Testis (tissue), 3 donors: ENCODE data around the gene SLC24A3. TPM values are rescaled to one million over a fixed set of nuclear protein-coding genes. Genes with fewer than 3 reads are reported as not detected.

ENCODE experiments used
- DNase-seq: peaks from one replicate; pipeline ENCODE4 v3.0.0-alpha.2; 2019
- H3K27ac ChIP-seq, 2 donors: fragments of 200-600 bp; sonication (generic); one replicate each; pipeline ENCODE4 v1.5.1; 2019
- H3K27me3 ChIP-seq: fragments of 200-600 bp; sonication (generic); one replicate; pipeline ENCODE4 v1.5.1; 2019
- H3K36me3 ChIP-seq: fragments of 200-600 bp; sonication (generic); one replicate; pipeline ENCODE4 v1.5.1; 2017; ENCODE audit warnings: low read depth; ENCODE audit errors: missing control alignments
- H3K4me1 ChIP-seq: fragments of 200-600 bp; sonication (generic); one replicate; pipeline ENCODE4 v1.5.1; 2019
- H3K4me3 ChIP-seq, 2 donors: fragments of 200-600 bp; sonication (generic); one replicate each; pipeline ENCODE4 v1.5.1; 2017 to 2019
- H3K9me3 ChIP-seq: fragments of 200-600 bp; sonication (generic); one replicate; pipeline ENCODE4 v1.5.1; 2017
- POLR2A ChIP-seq: fragments of 450-650 bp; IDR thresholded peaks from one replicate; pipeline ENCODE4 v1.6.1; 2017; ENCODE audit warnings: antibody characterized with exemption, mild to moderate bottlenecking, moderate library complexity
- WGBS, 2 donors: methylation state at CpG; one replicate each; pipeline ENCODE4 v1.1.5; 2018; 5-methylcytosine and 5-hydroxymethylcytosine counted together
- intact Hi-C: fragments of 100-400 bp; cut with DNase I; formaldehyde crosslinking; loops from one replicate; pipeline ENCODE4 v1.15.1; 2023; ENCODE audit warnings: low total_unique reads
- polyA plus RNA-seq: library from polyadenylated mRNA; stranded (reverse); fragments of 350-450 nt; fragmentation: Illumina TruSeq; extraction: RNeasy Lipid Tissue Mini Kit (QIAGEN cat#74804); gene quantifications from one replicate; pipeline ENCODE4 v1.2.3, GENCODE V29; 2014; ENCODE audit warnings: low read depth, low replicate concordance; ENCODE audit not compliant: insufficient read depth
- total RNA-seq, 2 donors: library from RNA; depleted of rRNA; stranded (reverse); fragments of >200 nt; gene quantifications; one replicate each; pipeline ENCODE4 v1.2.3, GENCODE V29; 2016
- TF ChIP-seq, protein P1 (sequence below), 3 experiments: fragments of 450-650 bp in 2 of 3; fragments of 200-600 bp in 1 of 3; sonication (generic) in 1 of 3; IDR thresholded peaks; one replicate each; pipeline ENCODE4 v1.5.1; 2016 to 2019; ENCODE audit warnings: antibody characterized with exemption in 3 of 3, mild to moderate bottlenecking in 2 of 3, moderate library complexity in 1 of 3

SLC24A3 gene
- total and polyA plus RNA-seq, 3 donors from 2014 or later, result 2.4 to 4.5 (median 3.8) TPM

DNA sequence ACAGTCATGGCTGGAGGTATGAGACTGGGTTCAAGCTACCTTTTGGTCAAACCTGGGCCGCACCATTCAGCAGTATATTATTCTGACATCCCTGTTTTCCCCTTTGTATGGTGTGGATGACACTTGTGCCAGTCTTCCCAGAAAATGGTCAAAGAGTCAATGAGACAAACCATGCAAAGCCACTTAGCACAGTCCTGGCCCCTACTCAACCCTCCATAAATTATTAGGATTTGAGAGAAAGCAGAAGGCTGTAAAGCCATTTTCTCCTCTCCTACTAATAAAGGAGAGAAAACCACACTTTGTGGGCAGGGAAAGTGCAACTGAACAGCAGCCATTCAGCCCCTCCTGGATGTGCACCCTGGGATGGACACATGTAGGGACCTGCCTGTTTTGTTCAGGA is 236.2 kb downstream of the SLC24A3 start:
- Histone ChIP-seq H3K9me3 (no peaks in the 10 kb centered on the region), H3K36me3 (no peaks in the 10 kb centered on the region), H3K4me1 (peaks cover 14% of the 10 kb centered on the region), H3K27me3 (no peaks in the 10 kb centered on the region), H3K27ac (no peak overlapping the region), H3K4me3 (no peak overlapping the region)
- WGBS, 2 donors, result 90 to 100% methylated on average over 1 of the region's 1 CpG
- DNase-seq, result no peak
- intact Hi-C loops, result no loop called here
- TF ChIP-seq, protein P1, sequence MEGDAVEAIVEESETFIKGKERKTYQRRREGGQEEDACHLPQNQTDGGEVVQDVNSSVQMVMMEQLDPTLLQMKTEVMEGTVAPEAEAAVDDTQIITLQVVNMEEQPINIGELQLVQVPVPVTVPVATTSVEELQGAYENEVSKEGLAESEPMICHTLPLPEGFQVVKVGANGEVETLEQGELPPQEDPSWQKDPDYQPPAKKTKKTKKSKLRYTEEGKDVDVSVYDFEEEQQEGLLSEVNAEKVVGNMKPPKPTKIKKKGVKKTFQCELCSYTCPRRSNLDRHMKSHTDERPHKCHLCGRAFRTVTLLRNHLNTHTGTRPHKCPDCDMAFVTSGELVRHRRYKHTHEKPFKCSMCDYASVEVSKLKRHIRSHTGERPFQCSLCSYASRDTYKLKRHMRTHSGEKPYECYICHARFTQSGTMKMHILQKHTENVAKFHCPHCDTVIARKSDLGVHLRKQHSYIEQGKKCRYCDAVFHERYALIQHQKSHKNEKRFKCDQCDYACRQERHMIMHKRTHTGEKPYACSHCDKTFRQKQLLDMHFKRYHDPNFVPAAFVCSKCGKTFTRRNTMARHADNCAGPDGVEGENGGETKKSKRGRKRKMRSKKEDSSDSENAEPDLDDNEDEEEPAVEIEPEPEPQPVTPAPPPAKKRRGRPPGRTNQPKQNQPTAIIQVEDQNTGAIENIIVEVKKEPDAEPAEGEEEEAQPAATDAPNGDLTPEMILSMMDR (IDR thresholded peaks at IDR 0.05), result no peak
- no peak for TF ChIP-seq POLR2A

- Histone ChIP-seq H3K9me3 (no peaks in the 10 kb centered on the region), H3K27ac (no peak overlapping the region), H3K4me3 (no peak overlapping the region), H3K36me3 (no peaks in the 10 kb centered on the region), H3K27me3 (no peaks in the 10 kb centered on the region), H3K4me1 (peaks cover 14% of the 10 kb centered on the region)
- peak; percentile 20 for DNase-seq
- intact Hi-C loops, result no loop called here
- WGBS, 2 donors, result 43 to 74% methylated on average over 8 of the region's 8 CpGs
- TF ChIP-seq, protein P1 (IDR thresholded peaks at IDR 0.05), result no peak
- no peak for TF ChIP-seq POLR2A
Measured at GRCh38 chr20:19449051-19449450, 236.6 kb downstream of the SLC24A3 start.

- no peaks in the 10 kb centered on the region for H3K27me3 ChIP-seq
- 63 to 64% methylated on average over 8 of the region's 8 CpGs for WGBS, 2 donors
- H3K4me3 ChIP-seq, result no peak overlapping the region
- no peak for DNase-seq
- no peaks in the 10 kb centered on the region for H3K9me3 ChIP-seq
- TF ChIP-seq POLR2A, result no peak
- TF ChIP-seq, protein P1 (IDR thresholded peaks at IDR 0.05), result no peak
- H3K36me3 ChIP-seq, result no peaks in the 10 kb centered on the region
- intact Hi-C loops, result no loop called here
- H3K4me1 ChIP-seq, result peaks cover 14% of the 10 kb centered on the region
- H3K27ac ChIP-seq, result no peak overlapping the region
Measured at GRCh38 chr20:19451231-19451922, 238.9 kb downstream of the SLC24A3 start.

DNA sequence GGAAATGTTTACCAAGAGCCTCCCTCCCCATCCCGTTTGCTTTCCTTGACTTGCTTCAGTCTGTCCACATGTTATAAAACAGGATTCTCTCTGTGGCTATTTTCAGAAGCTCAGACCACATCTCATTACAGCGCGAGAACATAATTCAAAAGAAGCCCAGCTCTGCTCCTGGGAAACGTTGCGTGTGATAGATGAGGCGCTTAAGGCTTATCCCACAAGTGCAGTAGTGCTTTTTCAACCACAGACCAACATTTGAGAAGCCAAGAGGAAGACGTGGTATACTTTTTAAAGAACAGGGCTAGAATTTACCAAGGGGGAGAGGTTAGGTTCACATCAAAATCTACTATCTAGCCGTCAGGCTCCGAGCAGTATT is 239.5 kb downstream of the SLC24A3 start:
- no peak for DNase-seq
- no peak overlapping the region for H3K4me3 ChIP-seq
- TF ChIP-seq POLR2A, result no peak
- TF ChIP-seq, protein P1 (IDR thresholded peaks at IDR 0.05), result no peak
- WGBS, 2 donors, result 72 to 74% methylated on average over 9 of the region's 9 CpGs
- no peaks in the 10 kb centered on the region for H3K27me3 ChIP-seq
- no peaks in the 10 kb centered on the region for H3K9me3 ChIP-seq
- H3K27ac ChIP-seq, result no peak overlapping the region
- H3K4me1 ChIP-seq, result peaks cover 14% of the 10 kb centered on the region
- H3K36me3 ChIP-seq, result no peaks in the 10 kb centered on the region
- intact Hi-C loops, result no loop called here

DNA sequence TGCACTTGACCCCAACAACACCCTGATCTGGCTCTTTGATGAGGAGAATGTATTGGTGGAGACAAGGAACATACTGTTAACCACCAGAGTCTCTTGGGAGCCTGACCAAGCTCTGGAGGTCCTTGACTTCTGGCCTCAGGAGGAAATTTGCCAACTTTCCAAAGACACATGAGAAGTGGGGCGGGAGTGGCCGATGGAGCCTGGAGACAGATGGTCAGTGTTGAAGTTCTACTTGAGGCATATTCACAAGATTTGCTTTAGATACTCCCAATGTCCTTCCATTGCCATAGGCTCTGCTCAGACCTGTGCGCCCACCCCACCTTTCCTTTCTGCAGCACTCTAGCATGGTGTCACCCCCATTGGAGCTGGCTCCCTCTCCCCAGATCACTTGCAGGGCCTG is 241.0 kb downstream of the SLC24A3 start:
- 51 to 68% methylated on average over 3 of the region's 3 CpGs for WGBS, 2 donors
- no peaks in the 10 kb centered on the region for H3K36me3 ChIP-seq
- H3K27ac ChIP-seq, result no peak overlapping the region
- H3K27me3 ChIP-seq, result no peaks in the 10 kb centered on the region
- peak; percentile 37 for DNase-seq
- TF ChIP-seq POLR2A, result no peak
- TF ChIP-seq, protein P1 (IDR thresholded peaks at IDR 0.05), result no peak
- intact Hi-C loops, result no loop called here
- peaks cover 14% of the 10 kb centered on the region for H3K4me1 ChIP-seq
- H3K4me3 ChIP-seq, result no peak overlapping the region
- H3K9me3 ChIP-seq, result no peaks in the 10 kb centered on the region
